HCT116 (cell line): ENCODE results near the gene GMCL1. TPM values are rescaled to one million over a fixed set of nuclear protein-coding genes. Genes with fewer than 3 reads are reported as not detected.

Source experiments
- ATAC-seq: fragments of 200-7000 bp; cut with Tn5 transposase; 2 replicates; pipeline ENCODE4 v1.9.1; 2020; ENCODE audit warnings: mild to moderate bottlenecking, moderate library complexity
- BruUV-seq: library from RNA; stranded (reverse); fragments of 400-500 nt; replicated peaks from 2 replicates; lab custom pipeline; 2021; lab: Mats Ljungman, UMichigan
- CTCF ChIA-PET: fragments of 300-600 bp; sonication (Branson Sonifier 250); formaldehyde crosslinking; loops from one replicate; lab custom pipeline; 2021; ENCODE audit warnings: antibody characterized with exemption; lab: Charles Lee
- POLR2A ChIA-PET: fragments of 300-600, 350-600 bp; sonication (Branson Sonifier 250); formaldehyde crosslinking; loops from one replicate; lab custom pipeline; 2021; ENCODE audit warnings: antibody characterized with exemption; lab: Charles Lee
- RAD21 ChIA-PET, 2 experiments: fragments of 300-600 bp; sonication (Branson Sonifier 250); formaldehyde crosslinking; loops; one replicate each; lab custom pipeline; 2023; ENCODE audit warnings: low total read pairs in 2 of 2; ENCODE audit not compliant: uncharacterized antibody in 2 of 2, unreplicated experiment in 2 of 2, low non-redundant PET in 1 of 2; lab: Charles Lee
- DNase-seq: peaks from one replicate; pipeline ENCODE4 v3.0.0-alpha.2; 2010; ENCODE audit warnings: low read depth, low spot score
- H2AFZ ChIP-seq: fragments of 200-600 bp; shearing (Covaris generic), sonication (generic); 2 replicates; pipeline ENCODE4 v1.6.1; 2017; ENCODE audit warnings: low read depth, mixed run types, mixed read lengths, antibody characterized with exemption, low read length; ENCODE audit not compliant: poor library complexity, severe bottlenecking
- H3K27ac ChIP-seq: 2 replicates; pipeline ENCODE4 v1.5.1; 2012; ENCODE audit warnings: low read depth, low read length
- H3K27me3 ChIP-seq: fragments of 200-600 bp; sonication (generic); 2 replicates; pipeline ENCODE4 v1.6.1; 2016; ENCODE audit warnings: mixed run types, low read length, mixed read lengths; ENCODE audit not compliant: insufficient read depth
- H3K36me3 ChIP-seq, 2 experiments: fragments of 200-500 bp in 1 of 2; fragments of 200-600 bp in 1 of 2; sonication (Bioruptor generic) in 1 of 2; sonication (generic) in 1 of 2; 2 replicates each; pipeline versions ENCODE4 v1.5.1 to v1.6.1; 2014 to 2016; ENCODE audit warnings: low read length in 2 of 2, inconsistent platforms in 1 of 2, mixed read lengths in 1 of 2, mixed run types in 1 of 2; ENCODE audit not compliant: insufficient read depth in 2 of 2, control insufficient read depth in 1 of 2
- H3K4me1 ChIP-seq, 2 experiments: fragments of 200-600 bp in 1 of 2; sonication (generic) in 1 of 2; 2 replicates each; pipeline versions ENCODE4 v1.5.1 to v1.6.1; 2012 to 2017; ENCODE audit warnings: low read length in 2 of 2, inconsistent platforms in 1 of 2, mild to moderate bottlenecking in 1 of 2, mixed read lengths in 1 of 2, mixed run types in 1 of 2, moderate library complexity in 1 of 2; ENCODE audit not compliant: insufficient read depth in 2 of 2, control insufficient read depth in 1 of 2
- H3K4me2 ChIP-seq: fragments of 200-600 bp; sonication (generic); 2 replicates; pipeline ENCODE4 v1.6.1; 2017; ENCODE audit warnings: mixed run types, low read length, mixed read lengths
- H3K4me3 ChIP-seq, 2 experiments: fragments of 200-600 bp in 1 of 2; sonication (generic) in 1 of 2; replicated peaks in 1 of 2; 2 replicates each; pipeline ENCODE4 v1.5.1; 2011 to 2016; ENCODE audit warnings: low read length in 2 of 2, control low read depth in 1 of 2, low read depth in 1 of 2, mild to moderate bottlenecking in 1 of 2, mixed read lengths in 1 of 2, mixed run types in 1 of 2
- H3K79me2 ChIP-seq: fragments of 200-600 bp; sonication (generic); 2 replicates; pipeline ENCODE4 v1.6.1; 2017; ENCODE audit warnings: mild to moderate bottlenecking, mixed run types, low read length, moderate library complexity, mixed read lengths; ENCODE audit not compliant: insufficient read depth
- H3K9ac ChIP-seq: fragments of 200-600 bp; sonication (generic); 2 replicates; pipeline ENCODE4 v1.6.1; 2016; ENCODE audit warnings: low read length, mixed read lengths
- H3K9me2 ChIP-seq: fragments of 200-600 bp; sonication (generic), shearing (Covaris generic); 2 replicates; pipeline ENCODE4 v1.6.1; 2017; ENCODE audit warnings: mixed run types, mild to moderate bottlenecking, moderate library complexity; ENCODE audit not compliant: insufficient read depth
- H3K9me3 ChIP-seq, 2 experiments: fragments of 200-500 bp in 1 of 2; fragments of 200-600 bp in 1 of 2; sonication (Bioruptor generic) in 1 of 2; sonication (generic) in 1 of 2; 2 replicates each; pipeline ENCODE4 v1.6.1; 2014 to 2017; ENCODE audit warnings: low read length in 2 of 2, mixed read lengths in 2 of 2, inconsistent platforms in 1 of 2, low read depth in 1 of 2, mild to moderate bottlenecking in 1 of 2, mixed run types in 1 of 2, moderate library complexity in 1 of 2; ENCODE audit not compliant: control insufficient read depth in 1 of 2, insufficient read depth in 1 of 2
- H4K20me1 ChIP-seq: fragments of 200-600 bp; sonication (generic), shearing (Covaris generic); 2 replicates; pipeline ENCODE4 v1.6.1; 2017; ENCODE audit warnings: mixed run types, mild to moderate bottlenecking, moderate library complexity; ENCODE audit not compliant: insufficient read depth
- ATF3 ChIP-seq: IDR thresholded peaks from 2 replicates; pipeline ENCODE4 v1.6.1; 2012
- CBX3 ChIP-seq: IDR thresholded peaks from 2 replicates; pipeline ENCODE4 v1.6.1; 2012; ENCODE audit warnings: low read depth
- CEBPB ChIP-seq: IDR thresholded peaks from 2 replicates; pipeline ENCODE4 v1.6.1; 2012; ENCODE audit warnings: low read depth
- CTCF ChIP-seq, 3 experiments: fragments of 200-600 bp in 1 of 3; sonication (generic) in 1 of 3; IDR thresholded peaks in 2 of 3; conservative IDR thresholded peaks in 1 of 3; 2 replicates each; pipeline ENCODE4 v1.5.1; 2012 to 2017; ENCODE audit warnings: low read depth in 2 of 3, low read length in 2 of 3, antibody characterized with exemption in 1 of 3, borderline replicate concordance in 1 of 3, control low read depth in 1 of 3, mild to moderate bottlenecking in 1 of 3, mixed read lengths in 1 of 3, mixed run types in 1 of 3, moderate library complexity in 1 of 3; ENCODE audit not compliant: insufficient read depth in 1 of 3
- EGR1 ChIP-seq: IDR thresholded peaks from 2 replicates; pipeline ENCODE4 v1.6.1; 2012; ENCODE audit warnings: low read depth
- ELF1 ChIP-seq: IDR thresholded peaks from 2 replicates; pipeline ENCODE4 v1.6.1; 2012; ENCODE audit warnings: low read depth, borderline replicate concordance
- EZH2 ChIP-seq: fragments of 200-600 bp; sonication (generic); IDR thresholded peaks from 2 replicates; pipeline ENCODE4 v1.6.1; 2017; ENCODE audit warnings: antibody characterized with exemption, mixed run types
- EZH2phosphoT487 ChIP-seq: fragments of 200-600 bp; IDR thresholded peaks from 2 replicates; pipeline ENCODE4 v1.6.1; 2018; ENCODE audit warnings: antibody characterized with exemption, borderline replicate concordance
- FOSL1 ChIP-seq: IDR thresholded peaks from 2 replicates; pipeline ENCODE4 v1.6.1; 2012; ENCODE audit warnings: low read depth
- JUND ChIP-seq: IDR thresholded peaks from 2 replicates; pipeline ENCODE4 v1.6.1; 2012
- MAX ChIP-seq: IDR thresholded peaks from 2 replicates; pipeline ENCODE4 v1.6.1; 2012
- POLR2A ChIP-seq: IDR thresholded peaks from 2 replicates; pipeline ENCODE4 v1.7.0; 2011; ENCODE audit warnings: borderline replicate concordance; ENCODE audit not compliant: insufficient read depth, insufficient read length; ENCODE audit errors: extremely low read depth
- RAD21 ChIP-seq: IDR thresholded peaks from 2 replicates; pipeline ENCODE4 v1.6.1; 2012; ENCODE audit warnings: low read depth, mild to moderate bottlenecking
- REST ChIP-seq: IDR thresholded peaks from 2 replicates; pipeline ENCODE4 v1.6.1; 2012; ENCODE audit warnings: low read depth
- SIN3A ChIP-seq: IDR thresholded peaks from 2 replicates; pipeline ENCODE4 v1.6.1; 2012; ENCODE audit warnings: low read depth
- YY1 ChIP-seq: IDR thresholded peaks from 2 replicates; pipeline ENCODE4 v1.6.1; 2011; ENCODE audit warnings: low read length, low read depth, moderate library complexity, mild to moderate bottlenecking; ENCODE audit not compliant: insufficient replicate concordance; ENCODE audit errors: extremely low read depth
- ZBTB33 ChIP-seq: IDR thresholded peaks from 2 replicates; pipeline ENCODE4 v1.6.1; 2011; ENCODE audit warnings: mild to moderate bottlenecking, low read length, moderate library complexity; ENCODE audit not compliant: insufficient replicate concordance; ENCODE audit errors: extremely low read depth
- ZFX ChIP-seq: fragments of 450-650 bp; IDR thresholded peaks from 2 replicates; pipeline ENCODE4 v1.6.1; 2017
- ZNF274 ChIP-seq: fragments of 200-500 bp; sonication (Bioruptor generic); IDR thresholded peaks from 2 replicates; pipeline ENCODE4 v1.6.1; 2014; ENCODE audit warnings: mild to moderate bottlenecking, low read depth, low read length, inconsistent platforms
- intact Hi-C: fragments of 100-400 bp; cut with micrococcal nuclease; formaldehyde crosslinking; loops from 2 replicates; pipeline ENCODE4 v1.10.0; 2022
- total RNA-seq: library from RNA; stranded (reverse); gene quantifications from one replicate; pipeline ENCODE4 v1.2.1, GENCODE V29; 2021; ENCODE audit not compliant: unreplicated experiment

The GMCL1 gene
- total RNA-seq, 1 experiment from 2014 or later = 16.7 TPM

- intact Hi-C loops = no loop called here
- no peaks in the 10 kb centered on the region for H3K9me3 ChIP-seq
- no peak overlapping the region for H3K9ac ChIP-seq
- BruUV-seq = no TSS peak
- DNase-seq = no peak
- peaks cover 34% of the 10 kb centered on the region for H3K79me2 ChIP-seq
- peaks cover 10 to 16% of the 10 kb centered on the region in 2 experiments; a peak in 3 of 4 replicates for H3K4me1 ChIP-seq
- no peaks in the 10 kb centered on the region for H4K20me1 ChIP-seq
- H3K27me3 ChIP-seq = no peaks in the 10 kb centered on the region
- peak overlapping the region; percentile 78; the same call in 1 of the 2 replicates for H3K4me2 ChIP-seq
- ChIA-PET POLR2A (no interaction called here), CTCF (interaction anchor here (3.5 kb wide), 2 partner anchors 11 to 103 kb away, joined by 11 to 19 read pairs; no protein-coding TSS in a partner anchor), RAD21 (interaction anchor here (1.4 kb wide), 2 partner anchors 103 kb away, joined by 4 to 5 read pairs; no protein-coding TSS in a partner anchor)
- H3K4me3 ChIP-seq = no peak overlapping the region
- peak overlapping the region; percentile 73; the same call in 1 of the 2 replicates for H3K27ac ChIP-seq
- H2AFZ ChIP-seq = no peak overlapping the region
- no peak for ATAC-seq
- H3K36me3 ChIP-seq = peaks cover 0 to 3% of the 10 kb centered on the region in 2 experiments; a peak in 1 of 4 replicates
- H3K9me2 ChIP-seq = no peaks in the 10 kb centered on the region
- no peak for TF ChIP-seq YY1
- no peak for TF ChIP-seq ZBTB33
- TF ChIP-seq EZH2phosphoT487 = no peak
- TF ChIP-seq FOSL1 = no peak
- no peak for TF ChIP-seq ZFX
- TF ChIP-seq RAD21 = no peak
- no peak for TF ChIP-seq CTCF (IDR thresholded peaks at IDR 0.05 in 2 of 3, conservative IDR thresholded peaks at IDR 0.05 in 1 of 3; ENCODE audit: borderline replicate concordance in 1 of 3, insufficient read depth in 1 of 3, low read depth in 2 of 3, low read length in 2 of 3)
- no peak for TF ChIP-seq CEBPB
- no peak for TF ChIP-seq EZH2
- TF ChIP-seq SIN3A = no peak
- no peak for TF ChIP-seq MAX
- no peak for TF ChIP-seq JUND
- no peak for TF ChIP-seq EGR1
- TF ChIP-seq CBX3 = no peak
- TF ChIP-seq ELF1 = no peak
- no peak for TF ChIP-seq ATF3
- no peak for TF ChIP-seq REST
- no peak for TF ChIP-seq ZNF274
- TF ChIP-seq POLR2A = no peak
Measured at GRCh38 chr2:69827796-69828540, 1.5 kb upstream of the GMCL1 start.
